Nephron (organoid): ENCODE measurements around the gene RGS11.
"Not testable (repeated sequence)": the region's sequence is repeated elsewhere in the genome, so short reads cannot be mapped to it uniquely, and the experiment has no call there.

Experiments used
- H3K27ac Mint-ChIP-seq, 3 experiments: 2 replicates each; pipeline ENCODE4 v1.8.0; 2020; ENCODE audit warnings: mixed read lengths in 3 of 3, mild to moderate bottlenecking in 2 of 3, moderate library complexity in 1 of 3
- H3K27me3 Mint-ChIP-seq: 2 replicates; pipeline ENCODE4 v1.8.0; 2021; ENCODE audit warnings: low read depth, mild to moderate bottlenecking, moderate library complexity, mixed read lengths
- H3K36me3 Mint-ChIP-seq: 2 replicates; pipeline ENCODE4 v1.8.0; 2020; ENCODE audit warnings: low read depth, mixed read lengths
- H3K4me1 Mint-ChIP-seq: 2 replicates; pipeline ENCODE4 v1.8.0; 2020; ENCODE audit warnings: mixed read lengths
- H3K4me3 Mint-ChIP-seq, 3 experiments: 2 replicates each; pipeline ENCODE4 v1.8.0; 2020; ENCODE audit warnings: mild to moderate bottlenecking in 3 of 3, mixed read lengths in 3 of 3, moderate library complexity in 2 of 3
- H3K9me3 Mint-ChIP-seq: 2 replicates; pipeline ENCODE4 v1.8.0; 2020; ENCODE audit warnings: mixed read lengths
- TF ChIP-seq, protein P1 (sequence below), 3 experiments: fragments of 200-600 bp; sonication (generic); IDR thresholded peaks; one replicate each; pipeline ENCODE4 v1.5.0; 2021; ENCODE audit warnings: antibody characterized with exemption in 3 of 3; ENCODE audit not compliant: unreplicated experiment in 3 of 3

Gene RGS11

DNA sequence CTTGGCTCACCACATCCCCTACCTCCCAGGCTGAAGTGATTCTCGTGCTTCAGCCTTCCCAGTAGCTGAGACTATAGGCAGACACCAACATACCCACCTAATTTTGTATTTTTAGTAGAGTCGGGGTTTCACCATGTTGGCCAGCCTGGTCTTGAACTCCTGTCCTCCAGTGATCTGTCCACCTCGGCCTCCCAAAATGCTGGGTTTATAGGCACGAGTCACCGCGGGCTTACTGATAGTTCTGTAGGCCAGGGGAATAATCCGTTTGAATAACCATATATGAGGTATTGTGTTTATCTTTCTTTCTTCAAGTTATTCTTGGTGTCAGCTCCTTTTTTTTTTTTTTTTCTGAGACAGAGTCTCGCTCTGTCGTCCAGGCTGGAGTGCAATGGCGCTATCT, 33.5 kb downstream of the RGS11 start:
- Mint-ChIP-seq H3K27me3 (no peaks in the 10 kb centered on the region), H3K4me1 (peaks cover 9% of the 10 kb centered on the region), H3K27ac (no peak overlapping the region), H3K36me3 (peaks cover 12% of the 10 kb centered on the region), H3K4me3 (no peak overlapping the region), H3K9me3 (no peaks in the 10 kb centered on the region)
- TF ChIP-seq, protein P1, sequence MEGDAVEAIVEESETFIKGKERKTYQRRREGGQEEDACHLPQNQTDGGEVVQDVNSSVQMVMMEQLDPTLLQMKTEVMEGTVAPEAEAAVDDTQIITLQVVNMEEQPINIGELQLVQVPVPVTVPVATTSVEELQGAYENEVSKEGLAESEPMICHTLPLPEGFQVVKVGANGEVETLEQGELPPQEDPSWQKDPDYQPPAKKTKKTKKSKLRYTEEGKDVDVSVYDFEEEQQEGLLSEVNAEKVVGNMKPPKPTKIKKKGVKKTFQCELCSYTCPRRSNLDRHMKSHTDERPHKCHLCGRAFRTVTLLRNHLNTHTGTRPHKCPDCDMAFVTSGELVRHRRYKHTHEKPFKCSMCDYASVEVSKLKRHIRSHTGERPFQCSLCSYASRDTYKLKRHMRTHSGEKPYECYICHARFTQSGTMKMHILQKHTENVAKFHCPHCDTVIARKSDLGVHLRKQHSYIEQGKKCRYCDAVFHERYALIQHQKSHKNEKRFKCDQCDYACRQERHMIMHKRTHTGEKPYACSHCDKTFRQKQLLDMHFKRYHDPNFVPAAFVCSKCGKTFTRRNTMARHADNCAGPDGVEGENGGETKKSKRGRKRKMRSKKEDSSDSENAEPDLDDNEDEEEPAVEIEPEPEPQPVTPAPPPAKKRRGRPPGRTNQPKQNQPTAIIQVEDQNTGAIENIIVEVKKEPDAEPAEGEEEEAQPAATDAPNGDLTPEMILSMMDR (IDR thresholded peaks at IDR 0.05; ENCODE audit: unreplicated experiment in 3 of 3), result no peak

DNA sequence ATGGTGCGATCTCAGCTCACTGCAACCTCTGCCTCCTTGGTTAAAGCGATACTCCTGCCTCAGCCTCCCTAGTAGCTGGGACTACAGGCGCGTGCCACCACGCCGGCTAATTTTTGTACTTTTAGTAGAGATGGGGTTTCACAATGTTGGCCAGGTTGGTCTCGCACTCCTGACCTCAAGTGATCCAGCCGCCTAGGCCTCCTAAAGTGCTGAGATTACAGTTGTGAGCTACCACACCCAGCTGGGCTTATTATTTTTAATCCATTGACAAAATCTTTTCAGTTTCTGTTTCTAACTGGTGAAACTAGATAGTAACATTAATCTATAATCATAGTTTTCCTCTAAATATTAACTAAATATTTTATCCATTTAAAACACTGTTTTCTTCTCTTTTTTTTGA, 35.2 kb downstream of the RGS11 start:
- Mint-ChIP-seq H3K27me3 (no peaks in the 10 kb centered on the region), H3K4me1 (peaks cover 10% of the 10 kb centered on the region), H3K36me3 (peaks cover 15% of the 10 kb centered on the region), H3K27ac (peak overlapping the region in 2 of 3 experiments; percentile 75 to 81), H3K4me3 (no peak overlapping the region), H3K9me3 (no peaks in the 10 kb centered on the region)
- TF ChIP-seq, protein P1 (IDR thresholded peaks at IDR 0.05; ENCODE audit: unreplicated experiment in 3 of 3), result no peak

DNA sequence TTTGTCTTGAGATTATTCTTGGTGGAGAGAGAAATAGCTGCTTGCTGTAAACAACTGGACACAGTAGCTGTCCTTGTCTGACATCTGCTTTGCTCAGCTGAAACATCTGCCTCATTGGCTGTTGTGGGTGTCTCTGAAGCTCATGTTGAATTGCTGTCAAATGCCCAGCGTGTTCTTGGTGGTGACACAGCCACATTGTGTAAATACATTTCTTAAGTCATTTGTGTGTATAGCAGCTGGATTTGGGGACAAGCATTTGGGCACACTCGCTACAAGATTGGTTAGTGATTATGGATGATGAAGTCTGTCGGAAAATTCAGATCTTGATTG, 35.8 kb downstream of the RGS11 start:
- peak overlapping the region; percentile 71 to 81 (median 75) for H3K27ac Mint-ChIP-seq
- H3K36me3 Mint-ChIP-seq, result peaks cover 11% of the 10 kb centered on the region
- no peaks in the 10 kb centered on the region for H3K27me3 Mint-ChIP-seq
- H3K9me3 Mint-ChIP-seq, result no peaks in the 10 kb centered on the region
- peak overlapping the region in 1 of 3 experiments; percentile 30 for H3K4me3 Mint-ChIP-seq
- peaks cover 14% of the 10 kb centered on the region for H3K4me1 Mint-ChIP-seq
- TF ChIP-seq, protein P1 (IDR thresholded peaks at IDR 0.05; ENCODE audit: unreplicated experiment in 3 of 3), result no peak

DNA sequence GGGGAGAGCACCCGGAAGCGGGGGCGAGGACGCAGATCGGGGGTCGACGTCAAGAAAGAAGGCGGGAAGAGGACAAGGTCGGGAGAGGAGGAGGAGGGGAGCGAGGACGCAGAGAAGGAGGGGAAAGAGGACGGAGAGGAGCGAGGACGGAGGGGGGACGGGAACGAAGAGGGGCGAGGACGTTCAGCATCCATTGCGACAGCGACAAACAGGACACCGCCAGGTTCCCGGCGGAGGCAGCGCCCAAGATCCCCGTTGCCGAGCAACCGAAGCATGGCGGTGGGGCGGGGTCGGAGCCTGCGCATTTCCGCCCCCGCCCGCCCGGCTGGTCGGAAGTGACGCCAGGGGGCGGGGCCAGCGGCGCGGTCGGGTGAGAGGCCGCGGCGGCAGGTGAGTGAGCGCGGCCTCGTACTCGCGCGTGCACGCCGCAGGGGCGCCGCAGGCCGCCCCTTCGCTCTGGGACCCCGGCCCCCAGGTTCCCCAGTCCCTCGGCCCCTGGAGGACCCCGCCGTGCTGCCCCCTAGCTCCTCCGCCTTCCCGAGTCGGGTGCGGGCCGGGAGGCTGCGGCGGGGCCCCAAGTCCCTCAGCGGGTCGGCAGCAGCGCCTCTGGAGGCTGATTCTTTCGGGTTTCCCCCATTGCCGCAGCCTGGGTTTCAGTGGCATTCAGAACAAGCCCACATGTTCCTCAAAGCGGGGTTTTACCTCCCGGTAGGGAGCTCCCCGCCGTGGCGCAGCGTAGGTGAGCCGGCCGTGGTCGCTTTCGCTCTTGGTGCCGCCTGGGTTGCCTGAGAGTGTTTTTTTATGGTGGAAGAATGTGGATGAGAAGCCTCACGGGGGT, 41.1 kb downstream of the RGS11 start, which contains the start of gene FAM234A:
TSS of gene FAM234A (plus strand) at position 354 of the 838 bp plus-strand sequence. CDS start 19,593 bp downstream, outside the sequence.
- no peaks in the 10 kb centered on the region for H3K9me3 Mint-ChIP-seq
- no peaks in the 10 kb centered on the region for H3K27me3 Mint-ChIP-seq
- peaks cover 11% of the 10 kb centered on the region for H3K4me1 Mint-ChIP-seq
- peaks cover 5% of the 10 kb centered on the region for H3K36me3 Mint-ChIP-seq
- peak within 1 kb of the TSS; percentile 88 to 99 (median 99) for H3K27ac Mint-ChIP-seq
- peak within 1 kb of the TSS; percentile 95 to 100 (median 99) for H3K4me3 Mint-ChIP-seq
- TF ChIP-seq, protein P1 (IDR thresholded peaks at IDR 0.05; ENCODE audit: unreplicated experiment in 3 of 3), result peak in 2 of 3 experiments; percentile 52 to 56

DNA sequence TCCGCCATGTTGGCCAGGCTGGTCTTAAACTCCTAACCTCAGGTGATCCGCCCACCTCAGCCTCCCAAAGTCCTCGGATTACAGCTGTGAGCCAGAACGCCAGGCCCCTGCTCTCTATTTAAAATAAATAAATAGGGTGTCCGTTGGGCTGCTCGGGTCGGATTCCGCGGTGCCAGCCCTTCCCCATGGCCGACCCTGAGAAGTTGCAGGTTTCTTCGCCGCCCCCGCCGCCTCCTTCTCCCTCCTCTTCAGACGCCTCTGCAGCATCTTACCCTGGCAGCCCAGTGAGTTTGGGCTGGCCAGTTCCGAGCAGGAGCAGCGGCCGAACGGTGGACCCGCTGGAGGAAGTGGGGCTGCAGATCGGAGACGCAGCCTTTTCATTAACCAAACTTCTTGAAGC, 44.8 kb downstream of the RGS11 start:
- H3K4me3 Mint-ChIP-seq, result peak overlapping the region; percentile 42 to 70 (median 61)
- no peak overlapping the region for H3K27ac Mint-ChIP-seq
- peaks cover 29% of the 10 kb centered on the region for H3K4me1 Mint-ChIP-seq
- H3K9me3 Mint-ChIP-seq, result no peaks in the 10 kb centered on the region
- H3K27me3 Mint-ChIP-seq, result no peaks in the 10 kb centered on the region
- TF ChIP-seq, protein P1 (IDR thresholded peaks at IDR 0.05; ENCODE audit: unreplicated experiment in 3 of 3), result no peak
- peaks cover 26% of the 10 kb centered on the region for H3K36me3 Mint-ChIP-seq

DNA sequence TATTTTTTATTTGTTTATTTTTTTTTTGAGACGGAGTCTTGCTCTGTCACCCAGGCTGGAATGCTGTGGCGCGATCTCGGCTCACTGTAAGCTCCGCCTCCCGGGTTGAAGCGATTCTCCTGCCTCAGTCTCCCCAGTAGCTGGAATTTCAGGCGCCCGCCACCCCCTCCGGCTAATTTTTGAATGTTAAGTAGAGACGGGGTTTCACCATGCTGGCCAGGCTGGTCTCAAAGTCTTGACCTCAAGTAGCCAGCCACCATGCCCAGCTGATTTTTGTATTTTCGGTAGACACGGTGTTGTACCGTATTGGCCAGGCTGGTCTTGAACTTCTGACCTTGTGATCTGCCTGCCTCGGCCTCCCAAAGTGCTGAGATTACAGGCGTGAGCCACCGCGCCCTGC, 45.4 kb downstream of the RGS11 start:
- peaks cover 31% of the 10 kb centered on the region for H3K36me3 Mint-ChIP-seq
- H3K27ac Mint-ChIP-seq, H3K9me3 Mint-ChIP-seq, H3K27me3 Mint-ChIP-seq: not testable (repeated sequence)
- H3K4me3 Mint-ChIP-seq, result peak overlapping the region; percentile 32 to 51 (median 42)
- peaks cover 26% of the 10 kb centered on the region for H3K4me1 Mint-ChIP-seq
